HS-27A (cell line): ENCODE measurements around the gene C13orf46.

ENCODE experiments used
- DNase-seq: peaks from one replicate; pipeline ENCODE4 v3.0.0-alpha.2; 2012; ENCODE audit warnings: low read depth, missing footprints

C13orf46 gene

DNA sequence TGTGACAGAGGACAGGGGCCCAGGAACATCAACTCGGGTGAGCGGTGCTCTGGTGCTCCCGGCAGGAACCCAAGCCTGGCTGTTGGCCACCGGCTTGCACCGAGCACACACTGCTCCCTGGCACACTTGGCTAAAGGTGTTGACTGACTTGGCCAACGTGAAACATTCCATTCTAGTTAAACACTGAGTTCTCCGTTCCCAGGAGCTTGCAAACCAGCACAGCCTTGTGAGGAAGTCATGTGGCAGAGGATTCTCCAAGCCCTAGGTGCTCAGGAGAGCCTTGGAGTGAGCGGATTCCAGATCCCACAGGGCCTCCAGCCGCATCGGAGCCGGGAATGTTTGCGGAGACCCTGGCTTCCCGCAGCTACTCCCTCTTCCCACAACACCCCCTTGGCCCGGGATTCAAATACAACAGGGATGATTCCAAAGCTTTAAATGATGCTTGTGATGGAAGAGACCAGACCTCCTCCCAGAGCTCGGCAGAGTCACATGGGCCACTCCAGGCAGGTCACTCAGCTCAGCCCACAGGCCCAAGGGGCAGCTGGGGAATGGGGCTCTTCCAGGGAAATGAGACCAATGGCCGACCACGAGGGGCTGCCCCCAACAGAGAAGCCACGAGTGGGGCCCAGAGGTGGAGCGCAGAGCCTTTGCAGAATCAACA, 2.9 kb downstream of the C13orf46 start:
- no peak for DNase-seq

DNA sequence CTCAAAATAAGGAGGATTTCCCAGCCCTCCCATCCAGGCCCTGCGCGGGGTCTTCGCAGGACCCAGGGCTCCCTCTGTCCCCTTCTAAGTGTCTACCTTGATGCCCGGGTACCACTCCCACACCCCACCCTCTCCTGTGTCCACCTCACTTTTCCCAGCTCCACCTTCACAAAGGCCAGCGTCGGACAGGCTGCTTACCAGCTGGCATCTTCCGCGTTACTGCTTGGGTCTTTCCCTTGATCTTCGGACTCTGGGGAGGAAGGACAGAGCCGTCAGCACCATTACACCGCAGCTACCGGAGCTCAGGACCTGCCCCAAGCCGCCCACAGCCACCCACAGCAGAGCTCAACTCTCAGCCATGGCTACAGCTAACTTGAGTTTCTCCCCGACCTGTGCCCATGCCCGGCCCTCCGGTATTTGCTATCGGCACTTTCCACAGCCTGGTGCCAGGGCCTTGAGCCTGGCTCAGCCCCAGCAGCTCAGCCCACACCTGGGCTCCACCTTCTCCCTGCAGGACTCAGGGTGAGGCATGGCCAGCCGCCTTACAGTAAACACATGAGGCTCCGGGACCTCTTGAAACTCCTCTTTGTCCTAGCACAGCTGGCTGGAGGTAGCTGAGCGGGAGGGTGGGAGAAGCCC, 3.8 kb downstream of the C13orf46 start:
- DNase-seq, result no peak

GRCh38 chr13:113969311-113969972, 4.4 kb downstream of the C13orf46 start:
- no peak for DNase-seq

DNA sequence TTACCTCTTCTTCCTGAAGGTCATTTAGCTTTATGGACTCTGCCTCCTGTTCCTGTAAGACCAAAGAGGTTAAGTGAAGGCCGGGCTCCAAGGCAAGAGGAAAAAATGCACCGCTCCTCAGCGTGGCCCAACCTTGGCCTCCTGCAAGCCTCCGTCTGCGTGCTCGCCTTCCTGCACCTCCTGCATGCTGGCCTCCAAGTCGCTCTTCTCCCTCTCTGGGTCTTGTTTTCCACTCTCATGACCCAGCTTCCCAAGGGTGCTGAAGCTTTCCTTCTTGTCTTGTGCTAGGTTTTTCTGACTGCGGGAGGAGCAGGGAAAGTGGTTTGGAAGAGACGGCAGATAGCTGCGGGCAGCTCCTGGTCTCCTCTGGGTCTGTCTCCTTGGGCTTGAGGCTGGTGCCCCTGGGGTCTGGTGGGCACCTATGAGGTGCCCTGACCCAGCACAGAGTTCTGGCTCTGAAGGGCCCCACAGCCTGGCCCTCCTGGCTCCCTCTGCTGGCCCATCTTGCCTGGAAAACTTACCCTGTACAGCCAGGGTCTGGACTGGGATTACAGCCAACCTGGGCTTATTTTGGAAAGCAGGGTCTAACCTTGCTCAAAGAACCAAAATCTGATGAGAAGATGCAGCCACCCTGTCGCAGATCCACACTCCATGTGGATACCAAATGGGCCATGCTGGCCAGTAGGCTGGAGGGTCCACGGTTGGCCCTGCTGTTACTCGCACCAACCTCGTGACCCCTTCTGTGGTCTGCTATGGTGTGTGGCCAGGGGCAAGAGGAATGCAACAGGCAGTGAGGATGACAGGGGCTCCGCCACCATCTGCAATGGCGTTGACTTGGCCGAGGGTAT, 5.2 kb downstream of the C13orf46 start:
- no peak for DNase-seq

- no peak for DNase-seq
Observed at GRCh38 chr13:113967729-113968462, 6.0 kb downstream of the C13orf46 start.

GRCh38 chr13:113967206-113967720, 6.6 kb downstream of the C13orf46 start:
- DNase-seq, result no peak

DNA sequence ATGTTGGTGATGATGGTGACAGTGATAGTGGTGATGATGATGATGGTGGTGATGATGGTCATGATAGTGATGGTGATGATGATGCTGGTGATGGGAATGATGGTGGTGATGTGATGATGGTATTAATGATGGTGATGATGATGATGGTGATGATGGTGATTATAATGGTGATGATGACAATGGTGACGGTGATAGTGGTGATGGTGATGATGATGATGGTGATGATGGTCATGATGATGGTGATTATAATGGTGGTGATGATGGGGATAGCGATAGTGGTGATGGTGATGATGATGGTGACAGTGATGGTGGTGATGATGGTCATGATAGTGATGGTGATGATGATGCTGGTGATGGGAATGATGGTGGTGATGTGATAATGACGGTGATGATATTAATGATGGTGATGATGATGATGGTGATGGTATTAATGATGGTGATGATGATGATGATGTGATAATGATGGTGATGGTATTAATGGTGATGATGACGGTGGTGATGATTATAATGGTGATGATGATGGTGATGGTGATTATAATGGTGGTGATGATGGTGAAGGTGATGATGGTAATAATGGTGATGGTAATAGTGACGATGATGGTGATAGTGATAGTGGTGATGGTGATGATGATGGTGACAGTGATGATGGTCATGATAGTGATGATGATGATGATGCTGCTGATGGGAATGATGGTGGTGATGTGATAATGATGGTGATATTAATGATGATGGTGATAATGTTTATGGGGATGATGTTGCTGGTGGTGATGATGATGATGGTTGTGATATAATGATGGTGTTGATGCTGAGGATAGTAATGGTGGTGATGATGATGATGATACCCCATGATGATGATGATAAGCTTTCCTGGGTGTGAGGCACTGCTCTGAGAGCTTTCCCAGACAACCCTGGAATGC, 7.7 kb downstream of the C13orf46 start:
- no peak for DNase-seq

- no peak for DNase-seq
Observed at GRCh38 chr13:113965383-113965874, 8.4 kb downstream of the C13orf46 start.

GRCh38 chr13:113964251-113964995, 9.5 kb downstream of the C13orf46 start:
- DNase-seq, result no peak

DNA sequence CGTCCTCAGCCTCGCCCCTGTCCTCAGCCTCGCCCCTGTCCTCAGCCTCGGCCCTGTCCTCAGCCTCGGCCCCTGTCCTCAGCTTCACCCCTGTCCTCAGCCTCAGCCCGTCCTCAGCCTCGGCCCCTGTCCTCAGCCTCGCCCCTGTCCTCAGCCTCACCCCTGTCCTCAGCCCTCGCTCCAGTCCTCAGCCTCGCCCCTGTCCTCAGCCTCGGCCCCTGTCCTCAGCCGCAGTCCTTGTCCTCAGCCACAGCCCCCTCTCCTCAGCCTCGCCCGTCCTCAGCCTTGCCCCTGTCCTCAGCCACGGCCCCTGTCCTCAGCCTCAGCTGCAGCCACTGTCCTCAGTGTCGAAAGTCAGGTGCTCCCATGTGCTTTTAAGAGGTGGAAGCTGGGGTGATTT, 10.5 kb downstream of the C13orf46 start:
- DNase-seq, result no peak

GRCh38 chr13:113962975-113963374, 10.9 kb downstream of the C13orf46 start:
- no peak for DNase-seq

DNA sequence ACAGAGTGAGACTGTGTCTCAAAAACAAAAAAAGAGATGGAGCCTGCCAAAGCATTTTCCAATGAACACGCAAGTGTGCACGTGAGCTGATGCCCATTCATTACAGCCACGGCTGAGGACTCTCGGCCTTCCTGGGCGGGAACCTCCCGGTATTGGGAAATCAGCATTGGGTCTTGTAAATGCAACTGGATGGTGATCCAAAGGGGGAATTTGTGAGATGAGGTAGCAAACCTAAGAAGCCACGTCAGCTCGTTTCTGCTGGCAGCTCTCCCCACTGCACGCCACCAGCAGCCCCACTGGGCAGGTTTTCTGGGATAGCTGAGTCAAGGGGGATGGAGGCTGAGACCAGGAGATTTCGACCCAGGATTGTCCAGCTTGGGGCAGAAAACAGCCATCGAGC, 11.5 kb downstream of the C13orf46 start:
- DNase-seq, result no peak

- DNase-seq, result no peak
Observed at GRCh38 chr13:113960276-113960948, 13.5 kb downstream of the C13orf46 start.

GRCh38 chr13:113959198-113959597, 14.7 kb downstream of the C13orf46 start:
- no peak for DNase-seq

- no peak for DNase-seq
Observed at GRCh38 chr13:113958373-113958772, 15.5 kb downstream of the C13orf46 start.

- DNase-seq, result no peak
Observed at GRCh38 chr13:113956571-113956970, 17.3 kb downstream of the C13orf46 start.

GRCh38 chr13:113955691-113956090, 18.2 kb downstream of the C13orf46 start:
- no peak for DNase-seq

DNA sequence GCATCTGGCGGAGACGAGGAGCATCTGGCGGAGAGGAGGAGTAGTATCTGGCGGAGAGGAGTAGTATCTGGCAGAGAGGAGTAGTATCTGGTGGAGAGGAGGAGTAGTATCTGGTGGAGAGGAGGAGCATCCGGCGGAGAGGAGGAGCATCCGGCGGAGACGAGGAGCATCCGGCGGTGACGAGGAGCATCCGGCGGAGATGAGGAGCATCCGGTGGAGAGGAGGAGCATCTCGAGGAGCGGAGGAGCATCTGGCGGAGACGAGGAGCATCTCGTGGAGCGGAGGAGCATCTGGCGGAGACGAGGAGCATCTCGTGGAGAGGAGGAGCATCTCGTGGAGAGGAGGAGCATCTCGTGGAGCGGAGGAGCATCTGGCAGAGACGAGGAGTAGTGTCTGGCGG, 18.6 kb downstream of the C13orf46 start:
- no peak for DNase-seq
